DMS 273 treated with DMSO at 0.1 percent for 48 hours (cell line): Measurements from ENCODE around the gene NEDD4L.
"Not testable (repeated sequence)": the region's sequence is repeated elsewhere in the genome, so short reads cannot be mapped to it uniquely, and the experiment has no call there.

Source experiments
- DNase-seq: peaks from one replicate; lab custom pipeline; 2025; lab: John Stamatoyannopoulos, UW

NEDD4L gene

DNA sequence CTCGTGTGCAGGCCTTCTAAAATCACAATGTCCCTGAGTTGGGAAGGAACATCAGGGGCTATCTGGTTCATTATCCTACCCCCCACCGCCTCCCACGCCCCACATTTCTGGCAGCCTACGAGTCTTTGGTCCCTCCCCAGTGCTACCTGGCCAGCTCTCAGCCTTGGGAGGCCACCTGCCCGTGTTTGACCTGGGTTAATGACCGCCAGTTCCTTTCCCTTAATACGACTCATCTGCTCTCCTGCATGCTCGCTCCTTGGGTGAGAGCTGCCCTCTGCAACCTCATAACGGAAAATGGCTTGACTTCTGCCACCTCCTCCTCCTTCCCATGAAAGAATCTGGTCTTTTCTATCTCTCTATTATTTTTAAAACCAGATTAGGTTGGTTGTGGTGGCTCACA, 112.5 kb downstream of the NEDD4L start:
- DNase-seq: no peak

DNA sequence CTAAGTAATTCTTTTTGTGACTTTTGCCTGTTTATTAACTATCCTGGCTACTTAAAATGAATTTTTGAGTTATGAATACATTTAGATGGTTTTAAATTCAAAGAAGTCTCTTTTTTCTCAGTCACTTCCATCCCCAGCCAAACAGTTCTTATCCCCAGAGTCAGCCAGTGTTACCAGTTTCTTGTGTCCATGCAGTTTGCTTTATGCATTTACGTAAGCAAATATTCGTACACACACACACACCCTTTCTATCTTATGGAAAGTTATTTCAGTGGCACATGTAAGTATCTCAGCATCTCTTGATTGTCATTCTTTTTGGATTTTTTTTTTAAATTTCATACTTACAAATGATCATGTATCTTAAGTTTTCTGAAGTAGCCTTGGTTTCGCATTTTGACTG, 113.2 kb downstream of the NEDD4L start:
- no peak for DNase-seq

DNA sequence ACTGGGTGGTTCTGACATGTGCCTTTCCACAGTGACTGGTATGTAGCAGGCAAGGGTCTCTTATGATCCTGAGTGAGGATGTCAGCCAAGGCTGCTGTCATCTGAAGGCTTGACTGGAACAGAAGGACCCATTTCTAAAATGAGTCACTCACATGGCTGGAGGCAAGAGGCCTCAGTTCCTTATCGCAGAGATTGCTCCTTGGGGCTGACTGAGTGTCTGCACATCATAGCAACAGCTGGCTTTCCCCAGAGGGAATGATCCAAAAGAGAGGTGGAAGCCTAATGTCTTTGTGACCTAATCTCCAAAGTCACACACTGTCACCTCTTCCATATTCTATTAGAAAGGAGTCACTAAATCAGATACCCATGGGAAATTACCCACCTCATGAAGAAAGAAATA, 114.0 kb downstream of the NEDD4L start:
- DNase-seq: no peak

DNA sequence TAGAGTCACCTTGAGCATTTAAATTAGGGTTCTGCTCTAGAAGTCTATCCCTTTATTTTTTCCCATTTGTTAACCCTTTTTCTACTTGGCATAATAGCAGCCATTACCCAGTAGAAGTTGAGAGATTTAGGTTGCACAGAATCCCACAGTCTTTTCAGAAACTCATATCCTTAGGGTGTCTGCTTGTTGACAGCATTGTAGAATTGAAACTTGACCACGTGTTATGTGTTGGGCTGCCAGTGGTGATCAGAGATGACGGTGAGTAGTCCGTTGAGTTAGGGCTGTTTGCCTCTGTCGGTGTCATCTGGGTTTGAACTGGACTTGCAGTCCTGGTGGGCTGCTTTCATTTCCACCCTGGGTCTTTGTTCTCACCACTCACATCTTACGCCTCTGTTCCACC, 114.4 kb downstream of the NEDD4L start:
- no peak for DNase-seq

DNA sequence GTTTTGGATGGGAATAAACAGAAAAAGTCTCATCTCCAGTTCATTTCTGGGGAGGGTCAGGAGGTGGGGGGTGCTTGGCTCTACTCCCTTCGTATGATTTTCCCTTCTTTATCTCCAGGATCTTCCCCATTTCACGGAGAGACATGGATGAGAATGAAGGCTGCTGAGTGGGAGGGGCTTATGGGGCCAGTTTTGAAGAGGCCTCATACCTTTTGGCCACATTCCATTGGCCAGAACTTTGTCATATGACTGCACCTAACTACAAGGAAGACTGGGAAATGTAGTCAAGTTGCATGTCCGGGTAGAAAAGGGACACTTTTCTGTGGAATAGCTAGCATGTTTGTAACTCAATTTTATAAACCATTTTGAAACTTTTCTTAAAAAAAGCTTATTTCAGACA, 117.6 kb downstream of the NEDD4L start:
- no peak for DNase-seq

DNA sequence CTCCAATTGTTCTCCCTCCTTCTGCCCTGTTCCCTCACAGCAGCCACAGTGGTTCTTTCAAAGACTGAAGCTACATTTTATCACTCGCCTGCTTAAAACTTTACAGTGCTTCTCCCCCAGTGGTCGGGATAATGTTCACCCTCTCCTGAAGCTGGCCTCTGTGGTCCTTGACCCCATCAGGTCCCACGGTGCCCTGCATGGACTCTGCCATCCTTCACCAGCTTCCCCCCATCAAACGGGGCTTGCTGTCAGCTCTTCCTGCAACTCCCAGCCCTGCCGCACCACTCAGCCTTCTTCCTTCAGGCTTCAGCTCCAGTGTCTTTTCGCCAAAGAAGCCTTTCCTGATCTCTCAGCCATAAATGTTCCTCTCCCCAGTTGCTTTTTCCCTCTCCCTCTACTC, 118.1 kb downstream of the NEDD4L start:
- no peak for DNase-seq

DNA sequence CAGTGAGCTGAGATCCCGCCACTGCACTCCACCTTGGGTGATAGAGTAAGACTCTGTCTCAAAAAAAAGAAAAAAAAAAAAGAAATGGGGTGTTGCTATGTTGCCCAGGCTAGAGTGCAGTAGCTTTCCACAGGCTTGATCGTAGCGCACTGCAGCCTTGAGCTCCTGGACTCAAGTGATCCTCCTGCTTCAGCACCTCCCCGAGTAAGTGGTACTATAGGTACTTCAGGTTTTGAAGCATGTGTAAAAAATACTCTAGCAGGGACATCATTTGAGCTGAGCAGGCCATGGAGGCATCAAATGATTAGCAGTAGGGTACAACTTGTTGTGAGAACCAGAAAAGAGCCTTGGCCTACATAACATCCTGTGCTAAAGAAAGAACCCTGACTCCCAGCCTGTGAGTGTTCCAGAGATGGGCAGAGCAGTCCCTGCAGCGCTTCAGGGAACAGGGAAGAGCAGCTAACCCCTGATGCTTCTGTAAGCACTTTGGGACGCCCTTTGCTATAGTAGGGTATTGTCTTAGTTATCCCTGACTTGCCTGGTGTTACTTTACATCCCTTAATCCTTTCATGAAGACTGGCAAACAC, 119.1 kb downstream of the NEDD4L start:
- no peak for DNase-seq

DNA sequence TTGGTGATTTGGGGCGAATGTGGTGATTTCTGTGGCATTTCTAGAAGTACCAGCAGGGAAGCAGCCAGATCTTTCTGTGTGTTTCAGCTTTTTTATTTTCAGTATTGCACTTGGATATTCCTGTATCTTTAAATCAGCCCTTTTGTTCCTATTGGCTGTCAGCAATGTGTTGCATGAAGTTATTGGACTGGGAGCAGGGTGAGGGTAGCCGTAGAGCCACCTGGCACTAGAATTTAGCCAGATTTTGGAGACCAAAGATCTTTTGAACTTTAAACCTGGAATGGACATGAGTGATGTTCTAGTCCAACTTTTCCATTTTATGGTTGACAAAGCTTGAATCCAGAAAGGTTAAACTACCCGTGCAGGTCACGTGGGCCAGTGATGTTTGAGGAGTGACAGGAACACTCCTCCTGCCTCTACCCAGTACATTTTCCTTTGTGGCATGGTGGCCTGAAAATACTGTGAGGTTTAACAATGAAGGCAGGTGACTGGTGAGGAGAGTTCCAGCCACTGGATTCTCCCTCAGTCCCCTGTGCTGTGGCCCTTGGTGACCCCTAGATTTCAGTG, 122.3 kb downstream of the NEDD4L start:
- no peak for DNase-seq

DNA sequence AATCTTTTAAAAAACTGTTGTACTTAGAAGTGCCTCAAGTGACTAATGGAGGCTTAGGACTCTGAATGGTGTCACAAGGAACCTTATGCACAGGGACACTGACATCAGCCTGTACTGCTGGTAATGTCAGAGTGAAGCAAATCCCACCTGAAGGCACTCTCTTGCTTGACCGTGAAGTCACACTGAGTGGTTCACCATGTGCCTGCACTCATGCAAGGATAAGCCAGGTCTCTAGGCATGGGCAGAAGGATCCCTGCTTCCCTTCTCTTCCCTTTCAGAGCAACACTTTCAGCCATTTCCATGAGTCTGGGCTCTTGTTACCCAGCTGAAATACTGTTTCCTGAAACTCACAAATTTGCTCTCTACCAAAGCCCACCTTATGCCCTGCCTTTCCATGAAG, 123.0 kb downstream of the NEDD4L start:
- no peak for DNase-seq

DNA sequence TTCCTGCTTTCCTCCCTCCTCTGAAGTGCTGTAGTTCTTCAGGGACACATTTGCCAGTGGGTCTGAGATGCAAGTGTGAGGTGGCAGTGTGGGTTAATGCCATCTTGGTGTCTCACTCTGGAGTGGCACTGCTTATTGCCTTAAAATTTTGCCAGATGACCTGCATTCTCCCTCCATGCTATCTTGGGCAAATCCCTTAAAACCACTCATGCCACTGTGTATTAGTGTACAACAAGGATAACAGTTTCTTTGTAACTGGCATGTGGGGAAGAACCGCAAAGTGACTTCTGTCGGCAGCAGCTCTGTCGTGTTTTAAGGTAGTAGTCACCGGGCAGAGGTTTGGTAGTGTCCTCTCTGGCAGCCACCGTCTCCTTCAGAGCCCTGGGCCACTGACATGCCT, 124.2 kb downstream of the NEDD4L start:
- DNase-seq: no peak

DNA sequence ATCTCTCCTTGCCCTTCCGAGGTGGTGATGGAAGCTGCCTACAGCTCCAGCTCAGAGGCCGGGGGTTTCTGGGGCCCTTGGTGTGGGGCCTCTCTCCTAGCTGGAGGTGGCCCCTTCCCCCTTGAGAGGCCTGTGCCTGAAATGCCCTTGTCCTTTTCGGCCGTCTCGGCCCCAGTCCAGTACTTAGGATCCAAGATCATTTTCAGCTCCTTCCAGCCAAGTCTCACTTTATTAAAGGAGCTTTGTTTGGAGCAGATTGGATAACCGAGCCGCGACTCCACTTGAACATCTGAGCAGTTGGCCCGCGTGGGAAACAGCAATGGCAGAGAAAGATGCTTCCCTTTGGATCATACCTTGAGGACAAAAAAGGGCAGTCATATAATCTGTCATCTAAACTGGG, 125.0 kb downstream of the NEDD4L start:
- no peak for DNase-seq

DNA sequence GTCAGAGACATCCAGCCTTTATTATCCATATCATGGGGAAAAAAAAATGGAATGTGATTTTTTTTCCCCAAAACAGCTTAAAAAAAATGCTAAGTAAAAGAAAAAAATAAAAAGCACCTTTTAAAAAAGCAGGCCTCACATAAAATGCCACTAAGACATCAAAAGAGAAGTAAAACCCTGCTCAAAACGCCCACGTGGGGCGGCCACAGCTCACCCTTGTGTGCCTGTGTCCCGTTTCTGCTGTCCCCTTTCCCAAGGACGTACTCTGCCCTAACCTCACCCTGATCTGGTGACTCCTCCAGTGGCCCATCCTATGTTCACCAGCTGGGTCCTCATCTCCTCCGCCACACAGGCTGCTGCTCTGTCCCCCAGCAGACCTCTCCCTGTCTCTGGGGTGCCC, 125.4 kb downstream of the NEDD4L start:
- DNase-seq: no peak

DNA sequence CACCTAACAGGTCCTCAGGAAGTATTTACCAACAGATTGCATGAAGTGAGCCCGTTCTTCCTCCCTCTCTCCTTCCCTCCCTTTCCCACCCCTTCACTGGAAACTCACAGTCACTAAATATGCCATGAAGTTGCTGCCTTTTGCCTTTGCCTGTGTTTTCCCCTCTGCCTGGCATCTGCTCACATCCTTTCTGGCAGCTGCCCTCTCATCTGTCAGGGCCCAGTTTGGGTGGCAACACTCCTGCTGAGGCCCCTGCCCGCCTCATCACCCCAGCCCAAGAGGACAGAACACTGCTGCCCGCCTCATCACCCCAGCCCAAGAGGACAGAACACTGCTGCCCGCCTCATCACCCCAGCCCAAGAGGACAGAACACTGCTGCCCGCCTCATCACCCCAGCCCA, 126.0 kb downstream of the NEDD4L start:
- DNase-seq: not testable (repeated sequence)

DNA sequence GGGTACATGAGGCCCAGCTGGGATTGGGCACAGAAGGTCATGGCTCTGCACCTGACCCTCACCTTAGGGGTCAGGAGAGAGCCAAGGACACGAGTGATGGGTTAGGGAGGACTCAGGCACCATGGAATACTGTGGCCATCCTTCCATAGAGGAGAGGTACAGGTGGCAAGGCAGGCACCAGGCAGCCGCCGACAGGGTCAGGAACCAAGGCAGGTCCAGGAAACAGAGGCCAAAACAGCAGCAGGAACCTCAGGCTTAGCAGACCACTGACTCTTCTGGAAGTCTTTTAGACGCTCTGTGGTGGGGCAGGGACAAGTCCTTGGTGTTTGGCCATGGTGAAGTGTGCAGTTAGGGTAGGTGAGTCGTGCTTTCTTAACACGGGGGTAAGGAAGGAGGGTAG, 128.0 kb downstream of the NEDD4L start:
- no peak for DNase-seq

DNA sequence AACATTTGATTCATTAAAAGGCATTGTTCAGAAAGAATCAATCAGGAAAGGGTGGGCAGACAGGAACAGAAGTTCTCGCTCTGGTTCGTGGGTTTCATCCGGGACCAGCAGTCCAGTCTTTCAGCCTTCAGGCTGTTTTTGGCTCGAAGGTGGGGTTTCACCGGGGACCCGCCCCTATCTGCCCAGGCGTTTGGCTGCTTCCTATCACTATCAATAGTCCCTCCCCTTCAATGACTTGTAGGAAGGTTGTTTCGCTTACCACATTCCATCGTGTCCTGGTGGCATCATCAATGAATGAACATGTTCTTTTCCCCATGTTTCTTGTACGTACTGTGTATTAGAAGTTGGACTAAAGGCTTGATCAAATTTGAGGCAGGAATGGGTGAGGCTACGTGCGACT, 130.3 kb downstream of the NEDD4L start:
- no peak for DNase-seq

DNA sequence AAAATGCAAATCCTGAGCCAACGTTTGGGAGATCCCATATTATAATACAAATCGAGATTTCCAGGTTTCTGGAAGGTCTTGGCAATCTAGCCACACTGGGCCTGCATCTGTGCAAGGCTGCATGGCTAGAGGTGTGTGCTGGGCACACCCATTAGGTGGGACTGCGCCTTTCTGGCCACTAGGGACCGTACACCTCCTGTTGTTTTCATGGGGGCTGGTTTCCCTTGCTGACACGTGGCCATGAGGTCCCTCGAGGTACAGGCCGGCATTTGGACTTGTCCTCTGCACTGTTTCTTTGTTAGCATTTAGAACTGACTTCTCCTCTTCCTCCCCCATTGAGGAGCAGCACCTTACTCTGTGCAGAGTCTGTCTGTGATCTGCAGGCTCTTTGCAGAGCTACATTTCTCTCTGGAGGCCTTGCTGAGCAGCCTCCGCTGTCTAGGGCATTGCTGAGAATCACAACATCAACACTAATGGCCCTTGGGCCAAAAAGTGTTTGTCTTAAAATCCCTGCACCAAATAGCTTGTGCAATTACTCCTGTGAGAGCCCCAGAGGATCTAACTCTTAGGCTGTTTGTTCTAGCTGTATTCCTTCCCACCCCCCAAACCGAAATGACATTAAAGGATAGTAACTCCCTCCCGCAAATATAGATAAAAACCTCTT, 131.2 kb downstream of the NEDD4L start:
- no peak for DNase-seq

DNA sequence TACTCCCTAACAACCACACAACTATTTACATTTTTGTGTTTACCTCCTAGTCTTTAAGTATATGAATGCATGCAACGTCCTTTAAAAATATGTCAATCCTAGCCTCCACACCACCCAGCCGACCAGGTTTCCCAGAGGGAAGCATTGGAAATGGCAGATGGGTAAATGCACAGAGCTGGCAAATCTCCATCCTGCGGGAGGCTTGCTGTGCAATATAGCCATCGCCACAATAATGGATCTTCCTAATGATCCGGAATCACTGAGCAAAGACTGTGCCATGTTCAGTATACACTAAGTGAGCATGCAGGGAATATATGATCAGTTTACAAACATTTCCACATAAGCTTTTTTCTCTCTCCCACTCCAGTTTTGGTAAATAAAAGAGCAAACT, 131.8 kb downstream of the NEDD4L start:
- peak; percentile 31 for DNase-seq

DNA sequence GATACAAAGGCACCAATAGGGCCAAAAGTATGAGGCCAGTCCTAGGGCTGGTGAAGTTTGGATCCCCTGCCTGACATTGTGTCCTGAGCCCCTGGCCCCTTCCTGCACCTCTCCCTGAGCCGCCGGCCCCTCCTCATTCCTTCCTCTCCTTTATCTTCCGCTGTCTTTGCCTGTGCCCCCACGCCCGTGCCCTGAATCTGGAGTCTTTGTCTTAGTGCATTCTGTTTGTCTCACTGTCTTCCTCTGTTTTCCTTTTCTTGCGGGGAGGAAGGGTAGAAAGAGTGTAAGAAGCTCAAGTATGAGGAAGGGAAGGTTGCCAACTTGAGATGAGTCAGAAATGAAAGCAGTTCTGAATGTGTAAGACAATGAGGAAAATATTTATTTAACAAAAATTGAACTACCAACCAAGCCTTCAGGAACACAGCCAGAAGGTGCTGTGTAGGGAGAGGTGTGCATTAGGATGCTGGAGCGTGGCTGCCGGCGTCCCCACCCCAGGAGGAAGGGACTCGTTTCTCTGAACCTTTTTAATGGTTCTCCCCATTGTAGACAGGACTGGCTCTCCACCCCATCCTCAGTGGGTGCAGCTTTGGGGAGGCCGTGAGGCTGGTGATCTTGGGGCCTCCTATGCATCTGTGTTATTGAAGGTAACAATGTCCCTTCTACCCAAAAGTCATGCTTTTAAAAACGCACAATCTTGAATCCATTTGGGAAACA, 133.1 kb downstream of the NEDD4L start:
- no peak for DNase-seq

DNA sequence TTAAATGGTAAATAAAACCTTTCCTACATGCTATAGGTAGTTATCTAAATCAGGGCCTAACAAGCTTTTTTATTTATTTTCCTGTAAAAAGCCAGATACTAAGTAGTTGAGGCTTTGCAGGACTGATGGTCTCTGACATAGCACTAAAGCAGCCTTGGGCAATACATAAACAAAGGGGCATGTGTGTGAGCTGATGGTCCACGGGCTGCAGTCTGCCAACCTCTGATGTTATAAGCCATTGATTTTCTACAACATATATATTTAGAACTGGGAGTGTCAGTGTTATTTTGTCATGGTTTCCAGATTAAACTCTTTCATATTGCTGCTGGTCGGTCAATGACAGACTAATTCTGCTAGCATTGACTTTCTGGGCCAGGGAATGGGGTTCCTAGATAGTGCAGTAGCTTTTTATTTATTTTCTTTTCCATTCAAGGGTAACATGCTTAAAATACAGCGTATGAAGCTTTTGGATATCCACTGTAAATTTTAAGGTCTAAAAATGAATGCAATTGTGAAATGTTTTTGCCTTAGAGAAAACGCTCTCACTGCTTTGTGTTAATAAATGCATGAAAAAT, 134.0 kb downstream of the NEDD4L start:
- no peak for DNase-seq

DNA sequence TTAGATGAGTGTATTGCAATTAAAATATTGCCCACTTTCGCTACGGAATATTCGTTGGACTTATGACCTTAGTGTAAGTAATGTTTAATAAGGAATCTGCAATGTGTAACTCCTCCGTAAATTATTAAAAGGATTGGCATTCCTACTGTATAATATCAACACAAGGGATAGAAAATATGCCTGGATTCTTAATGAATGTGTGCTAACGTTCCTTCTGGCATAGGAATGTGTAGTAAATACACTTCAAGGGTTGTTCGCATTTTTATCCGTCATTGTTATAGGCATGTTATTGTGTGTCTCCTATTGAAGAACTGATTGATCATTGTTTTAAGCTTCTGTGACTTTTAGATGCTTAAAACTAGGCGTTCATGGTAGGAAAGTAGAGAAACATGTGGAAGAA, 134.5 kb downstream of the NEDD4L start:
- no peak for DNase-seq

DNA sequence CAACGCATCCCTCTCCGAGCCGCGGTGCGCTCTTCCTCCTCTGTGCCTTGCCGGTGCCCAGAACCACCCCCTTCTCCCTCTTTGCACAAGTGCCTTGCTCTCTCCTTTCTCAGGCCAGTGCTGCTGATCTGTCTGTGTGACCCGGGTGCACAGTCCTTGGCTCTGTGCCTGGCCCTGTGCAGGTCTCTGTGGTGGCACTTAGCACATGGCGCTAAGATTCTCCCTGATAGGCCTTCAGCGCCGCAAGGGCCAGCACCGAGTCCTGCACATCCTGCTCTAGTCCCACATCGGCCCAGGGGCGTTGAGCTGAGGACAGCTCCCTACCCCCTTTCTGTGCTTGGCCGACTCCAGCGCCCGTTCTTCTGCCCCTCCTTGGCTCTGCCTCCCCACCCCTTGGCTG, 136.1 kb downstream of the NEDD4L start:
- no peak for DNase-seq

DNA sequence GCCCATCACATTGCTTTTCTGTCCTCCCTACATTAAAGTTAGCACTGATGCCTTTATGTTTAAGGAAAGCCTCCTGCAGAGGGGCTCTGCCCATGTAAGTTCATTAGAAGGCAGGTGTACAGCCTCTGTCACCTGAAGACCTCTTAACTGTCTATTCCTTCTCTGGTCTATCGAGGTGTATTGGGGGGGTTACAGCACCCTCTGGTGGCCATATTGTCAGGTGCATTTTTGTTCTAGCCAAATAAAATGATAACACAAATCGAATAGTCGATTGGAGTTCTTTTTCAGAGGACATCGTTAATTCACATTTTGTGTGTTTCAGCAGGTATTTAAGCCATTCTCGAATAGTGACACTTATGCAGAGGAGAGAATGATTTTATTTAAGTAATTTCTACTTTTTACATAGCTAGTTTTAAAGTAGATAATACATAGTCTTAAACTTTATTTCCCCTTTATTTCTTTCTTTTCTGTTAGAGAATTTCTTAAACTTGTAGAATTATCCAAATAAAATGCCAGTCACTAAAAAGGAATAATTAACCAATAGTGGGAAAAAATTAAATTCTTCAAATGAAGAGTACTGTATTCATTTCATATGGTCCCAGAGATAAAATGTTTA, 136.8 kb downstream of the NEDD4L start:
- no peak for DNase-seq

DNA sequence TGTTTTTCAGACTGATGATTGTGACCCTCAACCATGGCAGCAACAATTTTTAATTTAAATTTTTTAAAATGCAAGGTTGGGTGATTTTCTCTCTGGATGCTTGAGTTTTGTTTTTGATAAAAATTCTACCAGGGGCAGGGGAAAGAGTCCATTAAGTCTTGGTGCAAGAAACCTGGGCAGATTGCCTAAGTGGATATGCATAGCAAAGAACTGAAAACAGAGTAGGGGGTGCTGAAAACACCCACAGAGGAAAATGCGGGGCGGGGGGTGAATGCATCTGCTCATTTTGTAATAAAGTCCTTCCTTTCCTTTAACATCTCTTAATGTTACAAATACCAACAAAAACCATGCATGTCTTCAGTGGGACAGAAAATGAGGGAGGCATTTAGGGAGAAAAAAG, 138.0 kb downstream of the NEDD4L start:
- no peak for DNase-seq
